COLO829 (cell line): ENCODE results near the gene GXYLT1.
"Not testable (repeated sequence)": the region's sequence is repeated elsewhere in the genome, so short reads cannot be mapped to it uniquely, and the experiment has no call there.

Experiments
- DNase-seq: peaks from one replicate; pipeline ENCODE4 v3.0.0; 2012; ENCODE audit warnings: low spot score

GXYLT1 gene, protein sequence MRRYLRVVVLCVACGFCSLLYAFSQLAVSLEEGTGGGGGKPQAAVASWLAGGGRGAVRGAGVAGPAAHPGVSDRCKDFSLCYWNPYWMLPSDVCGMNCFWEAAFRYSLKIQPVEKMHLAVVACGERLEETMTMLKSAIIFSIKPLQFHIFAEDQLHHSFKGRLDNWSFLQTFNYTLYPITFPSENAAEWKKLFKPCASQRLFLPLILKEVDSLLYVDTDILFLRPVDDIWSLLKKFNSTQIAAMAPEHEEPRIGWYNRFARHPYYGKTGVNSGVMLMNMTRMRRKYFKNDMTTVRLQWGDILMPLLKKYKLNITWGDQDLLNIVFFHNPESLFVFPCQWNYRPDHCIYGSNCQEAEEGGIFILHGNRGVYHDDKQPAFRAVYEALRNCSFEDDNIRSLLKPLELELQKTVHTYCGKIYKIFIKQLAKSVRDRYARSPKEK

DNA sequence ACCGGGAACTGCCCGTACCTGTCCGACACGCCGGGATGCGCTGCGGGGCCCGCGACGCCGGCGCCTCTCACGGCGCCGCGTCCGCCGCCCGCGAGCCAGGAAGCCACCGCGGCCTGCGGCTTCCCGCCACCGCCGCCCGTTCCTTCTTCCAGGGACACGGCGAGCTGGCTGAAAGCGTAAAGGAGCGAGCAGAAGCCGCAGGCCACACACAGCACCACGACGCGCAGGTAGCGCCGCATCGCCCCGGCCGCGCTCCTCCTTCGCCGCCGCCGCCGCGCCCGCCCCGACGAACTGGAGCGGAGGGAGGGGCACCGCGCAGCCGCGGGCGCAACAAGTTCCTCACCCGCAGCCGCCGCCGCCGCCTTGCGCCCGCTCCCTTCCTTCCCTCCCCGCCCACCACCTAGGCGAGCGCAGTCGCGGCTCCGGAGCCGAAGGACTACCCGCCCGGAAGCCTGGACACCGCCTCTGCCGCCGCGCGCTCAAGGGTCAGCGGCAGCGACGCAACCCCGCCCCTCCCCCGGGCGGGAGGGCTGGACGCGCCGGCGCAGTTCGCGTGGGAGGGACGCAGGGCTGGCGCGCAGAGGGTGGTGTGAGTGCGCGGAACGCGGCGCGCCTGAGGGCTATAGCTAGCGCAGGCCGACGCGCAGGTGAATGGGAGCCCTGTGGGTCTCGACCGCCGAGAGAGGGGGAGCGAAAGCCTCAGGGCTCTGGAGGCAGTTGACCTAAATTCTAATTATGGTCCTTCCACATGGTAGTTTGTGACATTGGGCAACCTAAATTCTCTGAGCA lies at the start of gene GXYLT1:
TSS of gene GXYLT1 (minus strand) at position 467 of the 789 bp plus-strand sequence. CDS start at position 239, 228 bp downstream.
- DNase-seq: peak; percentile 84

DNA sequence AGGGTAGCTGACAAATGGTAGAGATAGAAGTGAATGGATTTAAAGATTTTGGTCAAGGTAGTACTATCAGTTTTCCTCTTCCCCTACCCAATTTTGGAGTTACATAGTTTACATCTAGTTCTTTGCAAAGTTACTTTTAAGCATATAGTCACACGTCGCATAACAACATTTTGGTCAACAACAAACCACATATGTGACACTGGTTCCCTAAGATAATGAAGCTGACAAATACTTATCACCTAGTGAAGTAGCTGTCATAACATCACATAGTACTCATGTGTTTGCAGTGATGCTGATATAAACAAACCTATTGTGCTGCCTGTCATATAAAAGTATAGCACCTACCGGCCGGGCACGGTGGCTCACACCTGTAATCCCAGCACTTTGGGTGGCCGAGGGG lies 48.0 kb upstream of the GXYLT1 start:
- no peak for DNase-seq

DNA sequence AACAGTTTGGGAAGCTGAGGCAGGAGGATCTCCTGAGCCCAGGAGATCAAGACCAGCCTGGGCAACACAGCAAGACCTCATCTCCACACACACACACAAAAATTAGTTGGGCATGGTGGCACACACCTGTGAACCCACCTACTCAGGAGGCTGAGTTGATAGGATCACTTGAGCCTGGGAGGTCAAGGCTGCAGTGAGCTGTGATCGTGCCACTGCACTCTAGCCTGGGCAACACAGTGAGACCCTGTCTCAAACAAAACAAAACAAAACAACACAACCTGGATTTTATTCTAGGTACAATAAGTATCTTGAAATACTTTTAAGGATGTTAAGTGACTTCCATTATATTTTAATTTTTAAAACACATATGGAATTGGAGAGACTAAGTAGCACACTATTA lies 47.6 kb upstream of the GXYLT1 start:
- no peak for DNase-seq

DNA sequence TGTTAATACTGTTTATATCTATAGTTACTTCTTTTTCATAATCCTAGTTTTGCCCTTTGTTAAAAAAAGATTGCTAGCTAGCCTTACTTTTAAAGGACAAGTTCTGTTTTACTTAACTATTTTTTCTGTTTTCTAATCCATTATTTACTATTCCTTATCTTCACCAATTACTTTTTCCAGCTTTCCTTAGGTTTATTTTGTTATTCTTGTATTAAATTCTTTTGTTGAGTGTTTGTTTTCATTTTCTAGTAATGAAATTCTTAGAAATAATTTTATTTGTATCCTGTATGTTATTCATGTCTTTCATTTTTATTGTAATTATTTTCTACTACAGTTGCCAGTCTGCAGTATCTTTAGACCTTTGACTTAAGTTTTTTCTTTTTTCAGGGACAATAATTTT lies 45.7 kb upstream of the GXYLT1 start:
- no peak for DNase-seq

DNA sequence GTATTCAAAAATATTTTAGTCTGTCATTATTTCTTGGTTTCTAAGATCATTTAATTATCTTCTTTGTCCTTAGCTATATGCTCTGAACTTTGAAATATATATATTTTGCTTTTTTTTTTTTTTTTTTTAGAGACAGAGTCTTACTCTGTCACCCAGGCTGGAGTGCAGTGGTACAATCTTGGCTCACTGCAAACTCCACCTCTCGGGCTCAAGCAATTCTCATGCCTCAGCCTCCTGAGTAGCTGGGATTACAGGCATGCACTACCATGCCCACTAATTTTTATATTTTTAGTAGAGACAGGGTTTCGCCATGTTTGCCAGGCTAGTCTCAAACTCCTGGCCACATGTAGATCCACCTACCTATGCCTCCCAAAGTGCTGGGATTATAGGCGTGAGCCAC lies 43.6 kb upstream of the GXYLT1 start:
- not testable (repeated sequence) for DNase-seq

DNA sequence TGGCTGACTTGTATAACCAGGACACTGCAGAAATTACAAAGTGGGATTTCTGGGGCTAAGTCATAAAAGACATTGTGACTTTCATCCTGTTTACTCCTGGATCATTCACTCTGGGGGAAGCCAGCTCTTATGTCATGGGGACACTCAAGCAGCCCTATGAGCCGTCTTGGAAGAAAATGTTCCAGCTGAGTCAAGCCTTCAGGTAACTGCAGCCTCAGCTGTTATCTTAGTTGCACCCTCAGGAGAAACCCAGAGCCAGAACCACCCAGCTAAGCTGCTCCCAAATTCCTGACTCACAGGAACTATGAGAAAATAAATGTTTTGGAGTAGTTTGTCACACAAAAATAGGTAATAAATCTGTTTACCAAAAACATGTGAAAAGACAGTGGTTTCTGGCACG lies 43.1 kb upstream of the GXYLT1 start:
- DNase-seq: no peak

DNA sequence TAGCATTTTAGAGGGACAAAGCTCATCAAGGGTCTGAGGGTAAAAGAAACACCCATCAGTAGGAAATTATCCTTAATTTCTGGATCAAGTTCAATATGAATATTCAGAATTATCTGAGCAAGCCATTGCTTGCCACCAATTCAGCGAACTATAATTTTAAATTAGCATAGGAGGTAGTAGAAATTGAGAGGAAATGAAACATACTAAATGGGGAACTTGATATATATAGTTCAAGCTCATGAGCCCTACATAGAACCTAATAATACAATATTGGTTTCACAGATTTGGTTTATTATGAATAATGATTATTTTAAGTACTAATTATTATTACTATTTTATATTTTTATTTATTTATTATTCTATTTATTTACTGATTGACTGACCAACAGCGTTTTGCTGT lies 42.1 kb upstream of the GXYLT1 start:
- no peak for DNase-seq

DNA sequence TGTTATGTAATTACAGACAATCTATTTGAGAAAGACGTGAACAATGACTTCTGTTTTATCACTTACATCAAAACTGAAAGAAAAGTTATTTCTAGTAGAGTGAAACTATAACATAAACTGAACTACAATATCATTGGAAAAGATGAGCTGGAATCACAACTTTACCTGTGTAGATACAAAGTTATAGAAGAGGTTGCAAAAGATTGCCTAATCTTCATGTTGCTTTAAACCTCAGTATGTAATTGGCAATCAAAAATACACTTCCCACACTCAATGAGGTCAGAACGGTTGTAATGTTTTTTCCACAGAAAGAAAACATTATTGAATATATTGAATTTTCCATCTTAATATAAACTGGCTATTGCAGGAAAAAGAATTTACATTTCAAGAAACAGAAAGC lies 37.7 kb upstream of the GXYLT1 start:
- no peak for DNase-seq

DNA sequence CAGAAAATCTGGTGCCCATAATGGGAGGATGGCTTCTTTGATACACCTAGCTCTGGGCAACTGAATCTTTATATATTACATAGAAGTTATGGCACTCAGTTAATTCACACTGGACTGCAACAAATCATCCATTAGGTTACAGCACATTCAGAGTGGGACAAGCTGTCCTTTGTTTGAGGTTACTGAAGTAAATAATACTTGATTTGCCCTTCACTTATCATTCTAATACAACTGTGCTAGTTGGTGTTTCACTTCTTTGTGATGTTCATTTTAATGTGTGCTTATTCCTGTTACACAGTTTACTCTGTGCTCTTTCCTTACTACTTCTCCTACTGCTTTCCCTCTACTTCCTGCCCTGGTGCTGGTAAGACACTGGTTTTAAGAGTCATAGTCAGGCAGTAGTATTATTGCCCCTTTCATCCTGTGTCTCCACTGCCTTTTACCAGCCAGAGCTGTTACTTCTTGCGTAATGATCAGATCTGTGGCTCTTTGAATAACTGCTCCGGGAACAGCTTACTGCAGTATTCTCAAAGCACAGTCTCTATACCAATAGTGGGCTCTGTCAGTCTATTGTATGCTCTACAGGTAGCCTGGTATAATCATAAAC lies 36.4 kb upstream of the GXYLT1 start:
- peak; percentile 35 for DNase-seq

DNA sequence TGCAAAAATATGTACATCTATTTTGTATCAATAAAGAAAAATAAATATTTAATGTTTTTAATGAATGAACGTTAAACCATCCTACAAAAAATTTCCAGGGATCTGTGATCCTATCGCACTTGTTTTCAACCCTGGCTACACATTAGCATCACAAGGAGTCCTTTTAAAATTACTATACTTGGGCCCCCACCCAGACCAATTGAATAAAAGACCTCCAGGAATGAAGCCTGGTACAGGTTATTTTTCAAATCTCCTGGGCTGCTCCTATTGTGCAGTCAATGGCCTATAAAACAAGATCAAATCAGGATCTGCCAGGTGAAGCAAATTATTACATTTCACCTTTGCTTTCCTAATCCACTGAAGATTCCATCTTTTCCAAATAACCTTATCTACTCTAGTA lies 33.4 kb upstream of the GXYLT1 start:
- DNase-seq: no peak

DNA sequence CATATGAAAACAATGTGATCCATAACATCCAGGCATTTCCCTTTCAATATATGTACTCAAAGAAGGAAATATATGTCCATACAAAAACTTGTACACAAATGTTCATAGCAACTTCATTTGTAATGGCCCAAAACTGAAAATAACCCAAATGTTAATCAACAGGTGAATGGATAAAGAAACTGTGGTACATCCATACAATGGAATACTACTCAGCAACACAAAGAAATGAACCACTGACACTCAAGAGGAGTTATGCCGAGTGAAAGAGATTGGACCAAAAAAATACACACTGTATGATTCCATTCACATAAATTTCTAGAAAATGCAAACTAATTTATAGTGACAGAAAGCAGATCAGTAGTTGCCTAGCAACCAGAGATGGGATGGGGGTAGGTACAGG lies 30.3 kb upstream of the GXYLT1 start:
- DNase-seq: no peak

DNA sequence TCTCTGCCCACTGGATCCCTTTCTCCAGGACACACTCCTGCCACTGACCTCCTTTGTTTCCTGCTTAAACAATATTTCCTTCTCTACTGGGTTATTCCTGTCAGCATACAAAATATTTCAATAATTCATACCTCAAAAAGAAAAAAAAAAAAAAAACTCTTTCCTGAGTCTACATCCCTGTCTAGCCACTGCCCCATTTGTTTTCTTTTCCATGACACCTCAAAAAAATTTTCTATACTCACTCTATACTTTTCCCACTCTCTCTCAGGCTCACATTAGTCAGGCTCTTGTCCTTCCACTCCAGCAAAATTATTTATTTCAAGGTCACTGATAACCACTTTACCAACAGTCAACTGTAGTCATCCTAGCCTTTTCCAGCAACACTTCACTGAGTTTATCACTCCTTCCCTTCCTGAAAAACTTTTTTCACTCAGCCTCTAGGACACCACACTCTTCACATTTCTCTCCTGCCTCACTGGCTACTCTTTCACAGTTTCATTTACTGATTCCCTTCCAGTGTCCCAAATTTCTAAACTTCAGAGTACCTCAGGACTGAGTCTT lies 29.4 kb upstream of the GXYLT1 start:
- DNase-seq: no peak

DNA sequence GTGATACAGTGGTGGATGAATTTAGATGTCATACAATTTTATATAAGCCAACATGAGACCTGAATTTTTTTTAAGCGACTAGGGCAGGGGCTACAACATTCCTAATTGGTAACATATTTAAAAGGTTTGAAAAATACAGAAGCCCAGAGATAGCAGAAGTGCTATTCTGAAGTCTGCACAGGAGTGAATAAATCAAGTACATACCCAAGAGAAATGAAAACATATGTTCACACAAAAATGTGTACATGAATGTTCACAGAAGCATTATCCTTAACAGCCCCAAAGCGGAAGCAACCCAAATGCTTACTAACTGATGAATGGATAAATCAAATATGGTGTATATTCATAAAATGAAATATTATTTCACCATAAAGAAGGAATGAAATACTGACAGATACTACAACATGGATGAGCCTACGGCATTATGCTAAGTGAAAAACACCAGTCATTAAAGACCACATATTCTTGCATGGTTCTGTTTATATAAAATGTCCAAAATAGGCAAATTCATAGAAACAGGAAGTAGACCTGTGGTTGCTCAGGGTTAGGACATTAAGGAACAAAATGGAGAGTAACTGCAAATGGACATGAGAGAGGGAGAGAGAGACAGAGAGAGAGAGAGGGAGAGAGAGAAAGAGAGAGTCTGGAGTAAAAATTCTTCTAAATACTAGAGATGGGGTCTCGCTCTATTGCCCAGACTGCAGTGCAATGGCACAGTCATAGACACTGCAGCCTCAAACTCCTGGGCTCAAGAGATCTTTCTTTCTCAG lies 28.0 kb upstream of the GXYLT1 start:
- no peak for DNase-seq

DNA sequence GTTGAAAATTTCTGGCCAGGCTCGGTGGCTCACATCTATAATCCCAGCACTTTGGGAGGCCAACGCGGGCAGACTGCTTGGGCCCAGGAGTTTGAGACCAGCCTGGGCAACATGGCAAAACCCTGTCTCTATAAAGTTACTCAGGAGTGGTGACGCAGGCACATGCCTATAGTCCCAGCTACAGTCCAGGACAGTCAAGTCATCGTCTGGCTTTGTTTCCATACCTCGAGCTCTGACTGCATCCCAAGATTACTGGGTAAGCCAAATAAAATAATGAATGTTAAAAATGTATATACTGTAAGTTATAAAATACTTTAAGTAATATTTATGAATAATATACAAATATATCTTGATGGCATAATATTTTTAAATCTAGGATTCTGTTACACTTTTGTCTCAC lies 23.0 kb upstream of the GXYLT1 start:
- no peak for DNase-seq

DNA sequence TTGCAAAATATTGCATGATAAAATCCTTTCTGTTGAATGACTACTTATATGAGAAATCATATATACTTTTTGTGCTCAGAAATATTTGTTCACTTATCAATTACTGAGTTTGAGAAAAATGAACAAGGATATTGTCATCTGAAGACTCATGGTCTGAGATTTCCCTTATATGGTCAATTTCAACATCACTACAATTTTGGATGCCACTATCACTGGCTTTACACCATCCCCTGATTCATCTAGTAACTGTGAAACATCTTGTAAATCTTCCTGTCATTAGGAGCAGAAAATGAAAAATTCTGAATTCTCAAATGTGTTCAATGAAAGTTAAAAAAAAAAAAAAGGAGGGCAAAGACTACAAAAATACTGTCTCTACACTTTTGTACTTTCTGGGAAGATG lies 21.8 kb upstream of the GXYLT1 start:
- no peak for DNase-seq

DNA sequence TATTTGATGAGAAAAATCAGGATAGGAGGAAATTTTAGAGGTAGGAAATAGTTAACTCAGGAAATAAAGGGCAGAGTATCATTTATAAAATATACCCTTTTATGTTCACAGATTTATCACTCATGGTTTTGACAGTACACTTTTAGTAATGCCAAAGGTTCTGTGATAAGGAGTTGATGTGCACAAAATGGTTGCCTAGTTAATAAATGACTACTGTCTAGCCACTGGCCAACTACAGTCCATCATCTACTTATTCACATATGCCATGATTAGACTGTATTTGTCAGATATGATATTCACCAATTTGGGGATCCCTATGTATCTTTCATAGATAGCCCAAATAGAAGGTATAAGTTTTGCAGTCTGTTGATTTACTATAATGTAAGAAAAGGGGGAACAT lies 19.2 kb upstream of the GXYLT1 start:
- DNase-seq: no peak

DNA sequence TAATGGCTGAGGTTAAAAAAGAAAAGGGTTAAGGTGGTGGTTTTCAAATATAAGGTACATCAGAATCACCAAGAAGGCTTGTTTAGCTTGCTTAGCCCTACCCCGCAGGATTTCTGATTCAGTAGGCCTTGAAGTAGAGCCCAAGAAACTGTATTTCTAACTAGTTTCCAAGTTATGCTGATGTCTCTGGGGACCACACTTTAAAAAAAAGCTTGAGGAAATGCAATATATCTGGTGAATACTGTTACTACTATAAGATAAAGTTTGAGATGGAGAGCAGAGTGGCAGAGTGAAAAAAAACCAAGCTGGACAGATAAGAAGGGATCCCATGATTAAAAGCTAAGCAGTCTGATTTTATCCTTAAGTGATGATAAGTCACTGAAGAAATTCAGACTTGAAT lies 18.3 kb upstream of the GXYLT1 start:
- DNase-seq: no peak

DNA sequence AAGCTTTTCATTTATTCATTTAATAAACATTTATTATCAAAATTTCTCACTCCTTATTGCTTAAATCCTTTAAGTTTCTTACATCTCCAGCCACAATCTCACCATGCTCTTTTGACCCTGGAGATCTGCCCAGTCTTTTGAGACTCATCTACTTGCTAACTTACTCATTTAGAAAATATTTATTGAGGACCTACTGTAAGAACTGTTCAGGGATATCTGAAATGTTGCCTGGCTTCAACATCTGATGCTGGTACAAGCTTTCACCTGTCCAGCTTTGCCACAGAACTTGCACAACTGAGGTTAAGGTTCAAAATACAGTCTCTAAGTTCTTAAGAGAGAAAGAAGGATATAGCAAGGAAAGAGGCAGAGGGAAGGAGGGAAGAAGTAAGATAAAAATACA lies 17.5 kb upstream of the GXYLT1 start:
- DNase-seq: no peak

DNA sequence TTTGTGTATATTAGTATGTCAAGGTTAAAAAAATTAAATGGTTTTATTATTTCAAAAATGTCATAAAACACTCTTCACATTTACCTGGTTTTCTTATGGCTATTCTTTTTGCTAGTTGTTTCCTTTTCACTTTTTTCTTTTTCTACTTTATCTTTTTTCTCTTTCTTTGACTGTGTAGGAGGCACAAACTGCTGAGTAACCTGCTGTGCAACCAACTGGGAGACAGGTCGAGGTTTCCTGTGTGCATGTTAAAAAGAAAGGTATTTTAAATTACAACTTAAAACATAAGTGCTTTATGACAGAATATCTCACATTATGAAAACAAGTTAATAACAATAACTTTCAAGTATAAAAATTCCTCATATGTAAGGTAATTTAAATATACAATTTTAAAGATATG lies 16.9 kb upstream of the GXYLT1 start:
- no peak for DNase-seq

DNA sequence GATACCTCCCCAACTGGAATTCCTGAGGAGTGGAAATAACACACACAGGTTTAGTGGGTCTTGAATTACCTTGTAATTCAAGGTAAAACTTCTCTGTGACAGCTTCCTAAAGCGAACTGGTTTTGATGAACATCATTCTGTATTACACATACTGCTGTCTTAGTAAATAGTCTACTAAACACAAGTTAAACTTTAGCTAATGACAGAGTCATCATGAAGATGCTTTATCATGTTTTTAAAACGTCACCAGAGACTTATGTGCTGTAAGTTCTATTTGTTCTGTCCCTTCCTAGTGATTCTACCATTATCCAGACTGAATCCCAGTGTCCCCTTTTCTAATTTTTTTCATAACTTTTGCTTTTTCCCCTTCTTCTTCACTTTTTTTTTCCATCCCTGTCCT lies 11.6 kb upstream of the GXYLT1 start:
- no peak for DNase-seq

DNA sequence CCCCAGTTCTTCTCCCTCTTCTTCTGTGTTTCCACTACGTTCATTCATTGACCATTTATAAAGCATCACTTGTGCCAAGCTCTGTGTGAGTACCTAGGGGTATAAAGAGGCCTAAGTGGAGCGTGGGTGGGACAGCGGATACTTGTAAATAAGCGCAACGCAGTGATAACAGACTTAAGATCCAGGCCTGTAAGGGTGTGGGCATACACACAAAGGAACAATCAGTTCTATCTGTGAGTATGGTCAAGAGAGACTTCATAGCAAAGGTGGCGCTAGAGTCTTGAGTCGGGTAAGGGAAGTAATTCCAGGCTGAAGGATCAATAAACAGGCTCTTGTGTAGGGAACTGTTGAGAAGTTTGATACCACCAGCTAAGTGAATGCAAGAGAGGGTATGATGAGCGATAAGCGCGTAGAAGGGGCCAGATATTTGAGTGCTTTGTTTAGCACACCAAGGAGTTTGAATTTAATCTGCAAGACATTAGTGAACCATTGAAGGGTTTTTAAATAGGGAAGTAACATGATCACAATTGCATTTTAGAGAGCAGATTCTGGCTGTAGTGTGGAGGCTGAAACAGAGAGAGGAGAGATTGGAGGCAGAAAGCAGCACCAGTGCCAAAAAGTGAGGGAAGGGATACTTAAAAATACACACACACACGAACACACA lies 1.0 kb upstream of the GXYLT1 start:
- no peak for DNase-seq

DNA sequence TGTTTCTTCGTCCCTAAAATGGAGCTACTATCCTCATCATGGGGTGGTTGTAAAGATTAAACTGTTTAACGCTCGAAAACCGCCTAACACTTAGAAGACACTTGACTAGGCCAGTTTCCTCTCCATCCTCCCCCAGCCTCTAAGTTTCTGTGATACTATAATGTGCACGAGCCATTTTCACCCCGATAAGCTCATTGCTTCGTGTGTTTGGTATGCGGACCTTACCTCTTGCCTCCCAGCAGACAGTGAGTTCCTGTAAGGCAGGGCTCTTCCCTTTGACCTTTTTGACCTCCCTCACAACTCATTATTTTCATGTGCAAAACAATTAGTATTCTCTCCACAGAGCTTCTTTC lies 499 bp upstream of the GXYLT1 start:
- DNase-seq: no peak
